NCI-H146 treated with DMSO at 0.1 percent for 48 hours (cell line): ENCODE measurements around the gene DAG1.
A peak's percentile ranks its signal among the peaks of the same experiment; 100 is the strongest.

ENCODE experiments used
- DNase-seq: peaks from one replicate; lab custom pipeline; 2025; ENCODE audit not compliant: unreplicated experiment; lab: John Stamatoyannopoulos, UW

Gene DAG1

DNA sequence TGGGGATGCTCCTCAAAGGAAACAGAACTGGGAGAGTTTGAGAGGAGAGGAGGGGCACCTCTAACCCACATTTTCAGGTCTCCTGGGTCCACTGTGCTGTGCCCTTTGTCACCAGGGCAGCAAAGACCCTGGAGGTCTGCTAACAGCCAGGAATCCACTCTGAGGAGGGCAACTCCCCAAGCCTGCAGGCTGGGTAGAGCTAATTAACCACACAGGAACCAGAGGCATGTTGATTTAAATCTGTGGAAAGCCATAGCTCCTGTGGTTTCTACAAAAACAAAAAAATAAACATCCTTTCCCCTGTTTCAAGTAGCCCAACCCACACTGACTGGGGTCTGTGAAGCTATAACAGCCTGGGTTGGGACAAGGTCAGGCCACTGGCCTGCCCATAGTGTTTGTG, 82.0 kb downstream of the DAG1 start:
- DNase-seq = no peak

GRCh38 chr3:49553324-49553691, 83.2 kb downstream of the DAG1 start:
- no peak for DNase-seq

DNA sequence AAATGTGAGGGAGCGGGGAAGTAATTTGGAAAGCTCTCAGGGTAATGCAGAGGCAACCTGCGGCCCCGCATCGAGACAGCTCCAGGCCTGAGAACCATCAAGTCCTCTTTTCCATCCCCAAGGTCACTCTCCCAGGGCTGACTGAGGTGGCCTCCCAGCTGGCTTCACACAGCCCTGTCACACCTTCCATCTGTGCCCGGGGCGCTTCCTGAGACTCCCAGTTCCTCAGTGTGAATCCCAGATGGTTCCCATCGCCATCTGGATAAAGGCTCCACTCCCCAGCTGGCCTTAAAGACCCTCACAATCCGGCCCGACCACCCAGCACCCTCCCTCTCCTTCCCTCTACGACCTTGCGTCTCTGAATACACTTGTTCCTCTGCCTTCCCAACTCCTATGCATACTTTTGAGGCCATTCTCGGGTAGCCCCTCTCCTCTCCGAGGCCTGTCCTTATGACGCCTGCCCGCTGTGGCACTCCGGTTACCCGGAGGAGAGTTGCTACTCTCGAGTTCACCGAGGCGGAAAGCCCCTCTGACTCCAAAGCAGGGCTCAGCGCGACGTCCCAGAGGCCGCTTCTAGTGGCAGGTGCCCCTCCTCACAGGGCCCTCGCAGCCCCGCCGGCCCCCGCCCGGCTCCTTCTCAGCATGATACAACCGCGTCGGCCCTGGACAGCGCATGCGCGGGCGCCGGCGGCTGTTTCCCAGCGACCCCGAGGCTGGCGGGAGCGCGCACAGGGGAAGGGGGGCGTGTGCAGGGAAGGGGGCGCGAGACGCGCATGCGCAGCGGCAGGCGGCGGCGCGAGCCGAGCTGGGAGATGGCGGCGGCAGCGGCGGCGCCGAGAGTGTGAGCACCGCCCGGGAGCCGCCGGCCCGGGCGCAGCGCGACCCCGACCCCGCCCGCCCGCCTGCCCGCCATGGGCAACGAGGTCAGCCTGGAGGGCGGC, 83.9 kb downstream of the DAG1 start, which contains the start of gene BSN:
Gene BSN (plus strand): TSS at position 786 of the 941 bp plus-strand sequence. CDS start 126 bp downstream, at position 912.
- peak; percentile 69 for DNase-seq

DNA sequence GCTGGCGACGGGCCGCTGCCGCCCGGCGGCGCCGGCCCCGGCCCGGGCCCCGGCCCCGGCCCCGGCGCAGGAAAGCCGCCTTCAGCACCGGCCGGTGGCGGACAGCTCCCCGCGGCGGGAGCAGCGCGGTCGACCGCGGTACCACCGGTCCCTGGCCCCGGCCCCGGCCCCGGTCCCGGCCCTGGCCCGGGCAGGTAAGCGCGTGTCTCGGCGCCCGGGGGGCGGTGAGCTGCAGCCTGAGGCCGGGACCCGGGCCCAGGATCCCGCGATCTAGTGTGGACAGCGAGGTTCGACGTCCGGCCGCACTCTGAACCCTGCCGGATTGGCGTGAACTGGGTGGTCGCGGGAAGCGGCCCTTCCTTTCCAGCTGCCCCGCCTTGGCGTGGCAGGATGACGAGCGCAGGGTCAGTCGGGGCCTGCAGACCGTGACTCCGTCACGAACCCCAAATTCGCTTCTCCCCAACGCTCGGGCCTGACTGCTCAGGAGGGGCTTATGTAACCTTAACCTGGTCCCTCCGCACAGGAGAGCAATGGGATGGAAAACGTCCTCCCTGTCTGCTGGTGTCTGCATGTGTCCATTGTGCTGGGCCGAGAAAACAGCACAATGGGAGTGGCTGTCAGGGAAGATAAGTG, 84.7 kb downstream of the DAG1 start:
- DNase-seq = no peak

- no peak for DNase-seq
Observed at GRCh38 chr3:49556500-49557275, 86.6 kb downstream of the DAG1 start.

GRCh38 chr3:49563040-49563578, 93.0 kb downstream of the DAG1 start:
- DNase-seq = no peak

- DNase-seq = no peak
Observed at GRCh38 chr3:49563766-49564165, 93.7 kb downstream of the DAG1 start.

DNA sequence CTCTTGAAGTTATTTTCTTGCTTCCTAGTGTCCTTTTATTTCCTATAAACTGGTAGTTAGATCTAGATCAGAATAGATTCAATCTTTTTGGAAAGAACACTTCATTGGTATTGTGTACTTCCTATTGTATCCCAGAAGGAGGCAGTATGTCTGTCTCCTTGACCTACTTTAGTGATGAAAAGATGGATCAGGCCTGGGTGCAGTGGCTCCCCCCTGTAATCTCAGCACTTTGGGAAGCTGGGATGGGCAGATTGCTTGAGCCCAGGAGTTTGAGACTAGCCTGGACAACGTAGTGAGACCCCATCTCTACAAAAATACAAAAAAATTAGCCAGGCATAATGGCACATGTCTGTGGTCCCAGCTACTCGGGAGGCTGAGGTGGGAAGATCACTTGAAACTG, 96.2 kb downstream of the DAG1 start:
- DNase-seq = no peak

- DNase-seq = no peak
Observed at GRCh38 chr3:49567406-49567805, 97.3 kb downstream of the DAG1 start.

DNA sequence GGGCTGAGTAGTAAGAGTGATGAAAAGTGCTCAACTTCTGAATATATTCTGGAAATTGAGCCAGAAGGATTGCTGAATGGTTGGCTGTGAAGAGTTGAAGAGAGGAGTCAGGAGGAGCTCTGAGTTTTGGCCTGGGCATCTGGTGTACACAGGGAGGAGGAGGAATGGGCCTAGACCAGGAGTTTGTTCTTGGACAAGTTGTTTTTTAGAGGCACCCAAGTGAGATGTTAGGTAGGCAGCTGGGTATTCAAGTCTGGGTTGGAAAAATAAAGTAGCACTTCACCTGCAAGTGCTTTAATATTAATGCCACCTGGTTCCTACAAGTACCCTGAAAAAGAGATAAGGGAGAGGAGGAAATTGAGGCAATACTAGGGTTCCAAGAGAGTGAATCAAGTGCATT, 98.9 kb downstream of the DAG1 start:
- no peak for DNase-seq

DNA sequence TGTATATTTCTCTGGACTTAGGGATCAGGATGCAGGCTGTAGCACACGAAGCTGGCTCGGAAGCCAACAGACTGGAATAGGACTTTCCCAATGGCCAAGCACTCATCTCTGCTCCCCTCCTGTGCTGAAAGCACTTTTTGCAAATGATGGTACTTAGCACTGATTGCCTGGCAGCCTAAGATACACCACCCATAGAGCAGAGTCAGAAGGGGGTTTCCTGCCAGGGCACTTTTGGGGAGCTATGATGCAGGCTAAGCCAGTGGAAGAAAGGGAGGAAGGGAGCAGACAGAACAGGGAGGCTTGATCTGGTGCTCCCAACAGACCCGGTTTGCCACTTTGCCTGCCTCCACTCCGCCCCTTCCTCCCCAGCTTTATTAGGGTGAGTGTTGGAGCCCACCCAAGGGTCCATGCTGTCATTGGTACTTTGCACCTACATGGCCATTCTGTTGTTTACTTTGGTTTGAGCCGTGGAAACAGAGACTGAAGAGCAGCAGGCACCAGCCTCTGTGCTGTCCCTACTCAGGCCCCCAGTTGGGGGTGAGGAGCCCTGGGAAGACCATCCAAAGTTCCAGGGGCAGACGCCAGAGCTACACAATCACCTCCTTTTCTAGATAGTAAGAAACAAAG, 100.1 kb downstream of the DAG1 start:
- no peak for DNase-seq

- DNase-seq = no peak
Observed at GRCh38 chr3:49582177-49582576, 112.1 kb downstream of the DAG1 start.
